HEK293 (cell line): ENCODE results near the gene NDUFS2.

Source experiments
- CTCF ChIA-PET: fragments of 350-600 bp; formaldehyde crosslinking; extraction: SDS; loops from one replicate; lab custom pipeline; 2021; ENCODE audit warnings: antibody characterized with exemption; lab: Yijun Ruan, JAX
- POLR2A ChIA-PET: fragments of 300-600 bp; formaldehyde crosslinking; extraction: SDS; loops from one replicate; lab custom pipeline; 2020; ENCODE audit warnings: antibody characterized with exemption, inconsistent platforms; lab: Yijun Ruan, JAX
- H3K27ac ChIP-seq: fragments of 200-500 bp; sonication (Bioruptor generic); 2 replicates; pipeline ENCODE4 v1.5.1; 2014; ENCODE audit warnings: low read depth, low read length, control low read depth, inconsistent platforms; ENCODE audit errors: extremely low read depth
- H3K36me3 ChIP-seq, 2 experiments: fragments of 200-500 bp in 1 of 2; sonication (Bioruptor generic) in 1 of 2; 1 replicate in 1 of 2; 2 replicates in 1 of 2; pipeline ENCODE4 v1.5.1; 2014 to 2017; ENCODE audit warnings: inconsistent platforms in 2 of 2, low read length in 2 of 2; ENCODE audit not compliant: control insufficient read depth in 2 of 2, insufficient read depth in 1 of 2
- H3K4me1 ChIP-seq: fragments of 200-500 bp; sonication (Bioruptor generic); 2 replicates; pipeline ENCODE4 v1.5.1; 2014; ENCODE audit warnings: mild to moderate bottlenecking, low read length, inconsistent platforms; ENCODE audit not compliant: control insufficient read depth, insufficient read depth
- H3K4me3 ChIP-seq: 2 replicates; pipeline ENCODE4 v1.5.1; 2011; ENCODE audit warnings: low read depth, mild to moderate bottlenecking, control low read depth, low read length, moderate library complexity
- H3K9me3 ChIP-seq: fragments of 200-500 bp; sonication (Bioruptor generic); 2 replicates; pipeline ENCODE4 v1.5.1; 2014; ENCODE audit warnings: low read depth, low read length, inconsistent platforms; ENCODE audit not compliant: control insufficient read depth, insufficient read depth
- EGR2 ChIP-seq: fragments of 450-650 bp; formaldehyde crosslinking; IDR thresholded peaks from 2 replicates; pipeline ENCODE4 v1.5.1; 2016; ENCODE audit warnings: low read depth, missing biosample characterization, missing genetic modification characterization
- FEZF1 ChIP-seq: fragments of 450-650 bp; formaldehyde crosslinking; IDR thresholded peaks from 2 replicates; pipeline ENCODE4 v1.5.1; 2016; ENCODE audit warnings: missing biosample characterization, missing genetic modification characterization
- GLI2 ChIP-seq: fragments of 450-650 bp; formaldehyde crosslinking; IDR thresholded peaks from 2 replicates; pipeline ENCODE4; 2017; ENCODE audit warnings: missing biosample characterization, missing genetic modification characterization, low read depth, borderline replicate concordance
- KLF8 ChIP-seq: fragments of 450-650 bp; formaldehyde crosslinking; IDR thresholded peaks from 2 replicates; pipeline ENCODE4 v1.5.1; 2016; ENCODE audit warnings: missing biosample characterization, missing genetic modification characterization
- SCRT1 ChIP-seq: fragments of 450-650 bp; formaldehyde crosslinking; IDR thresholded peaks from 2 replicates; pipeline ENCODE4 v1.5.1; 2016; ENCODE audit warnings: missing biosample characterization, missing genetic modification characterization, borderline replicate concordance
- ZBTB10 ChIP-seq: fragments of 450-650 bp; formaldehyde crosslinking; IDR thresholded peaks from 2 replicates; pipeline ENCODE4 v1.5.1; 2016; ENCODE audit warnings: missing biosample characterization, missing genetic modification characterization
- ZBTB44 ChIP-seq: fragments of 450-650 bp; IDR thresholded peaks from 2 replicates; pipeline ENCODE4 v1.5.1; 2018; ENCODE audit warnings: missing biosample characterization, mild to moderate bottlenecking, missing genetic modification characterization
- ZNF10 ChIP-seq: fragments of 450-650 bp; formaldehyde crosslinking; IDR thresholded peaks from 2 replicates; pipeline ENCODE4 v1.5.1; 2017; ENCODE audit warnings: missing biosample characterization, missing genetic modification characterization
- ZNF157 ChIP-seq: fragments of 450-650 bp; formaldehyde crosslinking; IDR thresholded peaks from 2 replicates; pipeline ENCODE4 v1.5.1; 2016; ENCODE audit warnings: missing biosample characterization, missing genetic modification characterization
- ZNF169 ChIP-seq: fragments of 450-650 bp; formaldehyde crosslinking; IDR thresholded peaks from 2 replicates; pipeline ENCODE4 v1.5.1; 2016; ENCODE audit warnings: missing biosample characterization, missing genetic modification characterization
- ZNF2 ChIP-seq: fragments of 450-650 bp; formaldehyde crosslinking; IDR thresholded peaks from 2 replicates; pipeline ENCODE4 v1.5.1; 2016; ENCODE audit warnings: missing biosample characterization, missing genetic modification characterization
- ZNF248 ChIP-seq: fragments of 450-650 bp; formaldehyde crosslinking; IDR thresholded peaks from 2 replicates; pipeline ENCODE4 v1.5.1; 2017; ENCODE audit warnings: missing biosample characterization, missing genetic modification characterization
- ZNF274 ChIP-seq, 2 experiments: fragments of 200-500 bp in 1 of 2; fragments of 450-650 bp in 1 of 2; sonication (Bioruptor generic) in 1 of 2; formaldehyde crosslinking in 1 of 2; IDR thresholded peaks; 2 replicates each; pipeline versions ENCODE4 v1.5.1 to v1.6.1; 2014 to 2016; ENCODE audit warnings: borderline replicate concordance in 1 of 2, inconsistent platforms in 1 of 2, low read length in 1 of 2, missing biosample characterization in 1 of 2, missing genetic modification characterization in 1 of 2
- ZNF391 ChIP-seq: fragments of 450-650 bp; formaldehyde crosslinking; IDR thresholded peaks from 2 replicates; pipeline ENCODE4 v1.5.1; 2016; ENCODE audit warnings: low read depth, missing biosample characterization, missing genetic modification characterization, borderline replicate concordance
- ZNF510 ChIP-seq: fragments of 450-650 bp; formaldehyde crosslinking; IDR thresholded peaks from 2 replicates; pipeline ENCODE4 v1.5.1; 2018; ENCODE audit warnings: mild to moderate bottlenecking, missing genetic modification characterization, missing biosample characterization; ENCODE audit not compliant: insufficient replicate concordance
- ZNF555 ChIP-seq: fragments of 450-650 bp; formaldehyde crosslinking; conservative IDR thresholded peaks from 2 replicates; pipeline ENCODE4 v1.5.1; 2017; ENCODE audit warnings: missing biosample characterization, mild to moderate bottlenecking, missing genetic modification characterization, inconsistent platforms
- ZNF571 ChIP-seq: fragments of 450-650 bp; formaldehyde crosslinking; IDR thresholded peaks from 2 replicates; pipeline ENCODE4 v1.5.0; 2017; ENCODE audit warnings: missing biosample characterization, missing genetic modification characterization
- ZNF629 ChIP-seq: fragments of 450-650 bp; formaldehyde crosslinking; IDR thresholded peaks from 2 replicates; pipeline ENCODE4 v1.5.1; 2017; ENCODE audit warnings: missing biosample characterization, missing genetic modification characterization
- ZNF660 ChIP-seq: fragments of 450-650 bp; IDR thresholded peaks from 2 replicates; pipeline ENCODE4 v1.5.1; 2018; ENCODE audit warnings: missing biosample characterization, mild to moderate bottlenecking, missing genetic modification characterization
- ZSCAN16 ChIP-seq: fragments of 450-650 bp; formaldehyde crosslinking; IDR thresholded peaks from 2 replicates; pipeline ENCODE4 v1.5.1; 2016; ENCODE audit warnings: missing biosample characterization, missing genetic modification characterization
- TF ChIP-seq, protein P1 (sequence below): fragments of 450-650 bp; formaldehyde crosslinking; IDR thresholded peaks from 2 replicates; pipeline ENCODE4 v1.5.1; 2016; ENCODE audit warnings: missing biosample characterization, missing genetic modification characterization
- TF ChIP-seq, protein P2 (sequence below): fragments of 450-650 bp; formaldehyde crosslinking; IDR thresholded peaks from 2 replicates; pipeline ENCODE4 v1.5.1; 2016; ENCODE audit warnings: missing biosample characterization, missing genetic modification characterization

NDUFS2 gene

DNA sequence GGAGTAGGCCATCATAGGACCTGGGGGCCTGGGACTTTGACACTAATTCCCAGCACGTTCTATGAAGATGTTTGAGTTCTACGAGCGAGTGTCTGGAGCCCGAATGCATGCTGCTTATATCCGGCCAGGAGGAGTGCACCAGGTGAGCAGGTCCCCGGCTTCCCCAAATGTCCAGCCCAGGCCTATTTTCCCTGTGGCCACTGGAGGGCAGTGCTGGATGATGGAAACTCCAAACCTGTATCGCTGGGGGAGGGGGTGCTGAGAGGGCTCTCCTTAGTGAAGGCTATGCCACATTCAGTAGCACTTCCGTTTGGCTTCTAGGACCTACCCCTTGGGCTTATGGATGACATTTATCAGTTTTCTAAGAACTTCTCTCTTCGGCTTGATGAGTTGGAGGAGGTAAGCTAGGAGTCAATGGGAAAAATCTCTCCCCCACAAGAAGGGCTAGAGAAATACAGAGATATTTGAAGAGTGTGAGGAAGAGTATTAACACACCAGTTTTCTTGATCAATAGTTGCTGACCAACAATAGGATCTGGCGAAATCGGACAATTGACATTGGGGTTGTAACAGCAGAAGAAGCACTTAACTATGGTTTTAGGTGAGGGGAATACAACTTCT is 7.7 kb downstream of the NDUFS2 start (continued):
- TF ChIP-seq, protein P1, sequence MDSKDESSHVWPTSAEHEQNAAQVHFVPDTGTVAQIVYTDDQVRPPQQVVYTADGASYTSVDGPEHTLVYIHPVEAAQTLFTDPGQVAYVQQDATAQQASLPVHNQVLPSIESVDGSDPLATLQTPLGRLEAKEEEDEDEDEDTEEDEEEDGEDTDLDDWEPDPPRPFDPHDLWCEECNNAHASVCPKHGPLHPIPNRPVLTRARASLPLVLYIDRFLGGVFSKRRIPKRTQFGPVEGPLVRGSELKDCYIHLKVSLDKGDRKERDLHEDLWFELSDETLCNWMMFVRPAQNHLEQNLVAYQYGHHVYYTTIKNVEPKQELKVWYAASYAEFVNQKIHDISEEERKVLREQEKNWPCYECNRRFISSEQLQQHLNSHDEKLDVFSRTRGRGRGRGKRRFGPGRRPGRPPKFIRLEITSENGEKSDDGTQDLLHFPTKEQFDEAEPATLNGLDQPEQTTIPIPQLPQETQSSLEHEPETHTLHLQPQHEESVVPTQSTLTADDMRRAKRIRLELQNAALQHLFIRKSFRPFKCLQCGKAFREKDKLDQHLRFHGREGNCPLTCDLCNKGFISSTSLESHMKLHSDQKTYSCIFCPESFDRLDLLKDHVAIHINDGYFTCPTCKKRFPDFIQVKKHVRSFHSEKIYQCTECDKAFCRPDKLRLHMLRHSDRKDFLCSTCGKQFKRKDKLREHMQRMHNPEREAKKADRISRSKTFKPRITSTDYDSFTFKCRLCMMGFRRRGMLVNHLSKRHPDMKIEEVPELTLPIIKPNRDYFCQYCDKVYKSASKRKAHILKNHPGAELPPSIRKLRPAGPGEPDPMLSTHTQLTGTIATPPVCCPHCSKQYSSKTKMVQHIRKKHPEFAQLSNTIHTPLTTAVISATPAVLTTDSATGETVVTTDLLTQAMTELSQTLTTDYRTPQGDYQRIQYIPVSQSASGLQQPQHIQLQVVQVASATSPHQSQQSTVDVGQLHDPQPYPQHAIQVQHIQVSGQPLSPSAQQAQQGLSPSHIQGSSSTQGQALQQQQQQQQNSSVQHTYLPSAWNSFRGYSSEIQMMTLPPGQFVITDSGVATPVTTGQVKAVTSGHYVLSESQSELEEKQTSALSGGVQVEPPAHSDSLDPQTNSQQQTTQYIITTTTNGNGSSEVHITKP (tag by site-specific recombination), result 0 out of 2 replicates have a peak, but pooled peaks have one; percentile 12
- TF ChIP-seq ZNF629 (tag by site-specific recombination), result no peak
- peak; percentile 81 for TF ChIP-seq ZNF2 (tag by site-specific recombination)
- TF ChIP-seq ZNF274 (IDR thresholded peaks at IDR 0.05; ENCODE audit: low read length), result no peak
- TF ChIP-seq ZNF274 (tag by site-specific recombination; IDR thresholded peaks at IDR 0.05; ENCODE audit: borderline replicate concordance), result no peak
- TF ChIP-seq ZNF10 (tag by site-specific recombination), result no peak
- no peak for TF ChIP-seq FEZF1
- no peak for TF ChIP-seq ZNF169
- TF ChIP-seq, protein P2, sequence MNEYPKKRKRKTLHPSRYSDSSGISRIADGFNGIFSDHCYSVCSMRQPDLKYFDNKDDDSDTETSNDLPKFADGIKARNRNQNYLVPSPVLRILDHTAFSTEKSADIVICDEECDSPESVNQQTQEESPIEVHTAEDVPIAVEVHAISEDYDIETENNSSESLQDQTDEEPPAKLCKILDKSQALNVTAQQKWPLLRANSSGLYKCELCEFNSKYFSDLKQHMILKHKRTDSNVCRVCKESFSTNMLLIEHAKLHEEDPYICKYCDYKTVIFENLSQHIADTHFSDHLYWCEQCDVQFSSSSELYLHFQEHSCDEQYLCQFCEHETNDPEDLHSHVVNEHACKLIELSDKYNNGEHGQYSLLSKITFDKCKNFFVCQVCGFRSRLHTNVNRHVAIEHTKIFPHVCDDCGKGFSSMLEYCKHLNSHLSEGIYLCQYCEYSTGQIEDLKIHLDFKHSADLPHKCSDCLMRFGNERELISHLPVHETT (tag by site-specific recombination), result no peak
- peak; percentile 44; the same call in 1 of the 2 replicates for TF ChIP-seq ZNF660 (tag by site-specific recombination)
- no peak for TF ChIP-seq ZNF555 (tag by site-specific recombination)
- TF ChIP-seq, all 188 proteins: peak for 8

DNA sequence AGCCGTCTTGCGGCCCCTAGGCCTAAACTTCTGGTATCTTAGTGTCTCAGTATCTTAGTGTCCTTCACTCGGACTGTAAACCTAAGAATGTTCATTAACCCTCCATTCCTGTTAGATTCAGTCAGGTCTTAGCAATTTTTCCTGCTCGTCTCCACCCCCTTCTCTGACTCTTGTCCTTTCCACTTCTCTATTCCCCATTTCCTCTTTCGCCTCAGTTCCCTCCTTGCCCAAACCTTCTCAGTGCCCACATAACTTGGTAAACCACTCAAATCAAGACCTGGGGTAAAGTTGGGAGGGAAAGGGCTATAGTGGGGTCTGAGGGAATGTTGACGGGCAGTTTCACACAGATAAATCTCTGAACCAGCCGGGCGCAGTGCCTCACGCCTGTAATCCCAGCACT is 12.2 kb downstream of the NDUFS2 start:
- no peaks in the 10 kb centered on the region for H3K4me1 ChIP-seq
- no peak overlapping the region for H3K4me3 ChIP-seq
- H3K27ac ChIP-seq, result no peak overlapping the region
- ChIA-PET CTCF (no interaction called here), POLR2A (no interaction called here)
- H3K36me3 ChIP-seq, result peaks cover 35 to 57% of the 10 kb centered on the region in 2 experiments
- no peak for TF ChIP-seq ZNF571 (tag by site-specific recombination)
- TF ChIP-seq ZNF660 (tag by site-specific recombination), result no peak
- no peak for TF ChIP-seq SCRT1 (tag by site-specific recombination)
- no peak for TF ChIP-seq ZSCAN16 (tag by site-specific recombination)
- TF ChIP-seq ZNF2 (tag by site-specific recombination), result no peak
- no peak for TF ChIP-seq ZNF510 (tag by site-specific recombination)
- no peak for TF ChIP-seq ZNF248
- no peak for TF ChIP-seq EGR2
- H3K9me3 ChIP-seq, result no peaks in the 10 kb centered on the region

- POLR2A ChIA-PET, result interaction anchor here (1.2 to 1.4 kb wide), 2 partner anchors 11 to 13 kb away, joined by 4 to 10 read pairs; partner anchors contain the start of genes NDUFS2 and TOMM40L
- CTCF ChIA-PET, result interaction anchor here (1.6 to 3.4 kb wide), 2 partner anchors 11 to 167 kb away, joined by 6 to 22 read pairs; partner anchors contain the start of gene TOMM40L
- Histone ChIP-seq H3K9me3 (no peaks in the 10 kb centered on the region), H3K27ac (no peak within 1 kb of the TSS), H3K4me1 (no peaks in the 10 kb centered on the region), H3K4me3 (no peak within 1 kb of the TSS), H3K36me3 (peaks cover 35 to 50% of the 10 kb centered on the region in 2 experiments)
- TF ChIP-seq ZBTB44 (tag by site-specific recombination) (no peak), ZNF157 (no peak), GLI2 (tag by site-specific recombination) (no peak), ZNF391 (no peak), ZBTB10 (no peak), KLF8 (no peak)
Measured at GRCh38 chr1:161215076-161215475, 12.9 kb downstream of the NDUFS2 start, which contains the start of gene FCER1G. Gene FCER1G, plus strand, starts transcription at chr1:161215295. Its CDS starts 27 bp downstream, at chr1:161215322.
